Measurements from ENCODE around the gene SHOC2.

The SHOC2 gene

DNA sequence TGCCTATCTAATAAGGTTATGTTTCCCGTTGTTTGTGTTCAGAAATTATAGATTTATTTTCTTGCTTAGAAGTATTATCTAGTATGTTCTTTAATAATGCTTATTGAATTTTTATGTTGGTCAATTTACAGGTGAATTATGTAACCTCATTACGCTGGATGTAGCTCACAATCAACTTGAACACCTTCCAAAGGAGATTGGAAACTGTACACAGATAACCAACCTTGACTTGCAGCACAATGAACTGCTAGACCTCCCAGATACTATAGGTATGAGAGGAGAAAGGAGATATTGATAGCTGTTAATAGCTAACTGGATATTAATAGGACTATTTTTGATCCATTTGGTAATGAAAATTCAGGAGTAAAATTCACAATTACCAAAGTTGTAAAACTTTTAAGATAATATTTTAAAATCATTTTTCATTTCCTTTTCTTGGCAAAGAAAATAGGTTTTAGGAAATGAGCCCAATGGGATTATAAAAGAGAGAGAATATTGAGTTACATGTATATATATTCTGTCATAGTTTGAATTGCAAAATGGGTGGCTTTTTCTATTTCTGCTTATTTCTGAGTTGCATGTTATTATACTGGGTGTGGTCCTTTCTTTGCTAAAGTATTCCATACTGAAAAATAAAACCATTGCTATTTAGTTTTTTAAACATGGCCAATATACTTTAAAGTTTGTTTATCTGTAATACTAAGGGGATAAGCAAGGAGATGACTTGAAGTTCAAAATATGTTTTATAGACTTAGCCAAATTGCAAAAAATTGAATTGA, 66.3 kb downstream of the SHOC2 start:
- no peak for DNase-seq

DNA sequence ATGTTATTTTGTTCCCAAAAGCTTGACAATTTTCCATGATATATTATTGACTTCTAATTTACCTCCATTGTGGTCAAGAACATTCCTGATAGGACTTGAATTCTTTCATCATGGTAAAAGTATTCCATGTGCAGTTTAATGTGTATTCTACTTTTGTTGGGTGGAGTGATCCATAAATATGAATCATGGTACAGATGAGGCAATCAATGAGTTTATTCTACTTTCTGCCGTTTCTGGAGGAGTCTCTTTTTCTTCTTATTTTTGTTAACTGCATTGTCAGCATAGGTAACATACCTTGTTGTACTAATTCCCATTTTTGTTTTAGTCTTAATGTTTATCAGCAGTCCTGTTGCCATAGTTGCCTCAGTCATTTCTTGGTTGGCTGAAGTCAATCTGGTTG, 69.6 kb downstream of the SHOC2 start:
- DNase-seq: no peak

DNA sequence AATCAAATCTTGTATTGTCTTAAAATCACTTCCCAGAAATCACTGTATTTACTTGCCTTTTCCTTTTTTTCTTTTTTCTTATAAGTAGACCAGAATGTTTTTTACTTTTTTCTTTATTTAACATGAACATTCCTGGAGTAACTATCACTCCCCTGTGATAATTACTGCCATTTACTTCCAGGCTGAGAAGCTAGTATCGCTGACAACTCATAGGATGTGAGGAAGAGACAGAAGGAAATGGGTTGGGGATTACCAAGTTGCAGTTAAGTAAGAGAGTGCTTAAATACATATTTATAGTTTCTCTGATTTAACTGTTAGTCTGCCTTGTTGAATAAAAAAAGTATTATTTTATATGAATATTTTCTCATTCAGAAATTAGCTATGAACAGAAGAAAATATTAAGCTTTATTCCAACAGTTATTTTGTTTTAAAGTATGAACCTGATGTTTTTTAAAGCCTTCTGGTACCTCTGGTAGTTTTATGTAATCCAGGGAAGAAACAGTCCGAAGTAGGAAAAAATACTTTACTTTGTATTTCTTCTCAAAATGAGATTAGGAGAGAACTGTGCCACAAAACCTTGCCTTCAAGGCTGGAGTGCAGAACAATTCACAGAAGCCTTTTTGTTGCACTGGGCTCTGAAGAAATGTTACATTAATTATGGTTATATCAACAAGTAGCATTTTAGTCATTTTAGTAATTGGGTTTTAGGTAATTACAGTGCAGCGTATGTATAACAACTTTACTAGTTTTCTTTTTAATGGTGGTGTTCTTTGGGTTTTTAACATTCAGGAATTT, 72.8 kb downstream of the SHOC2 start:
- DNase-seq: no peak

DNA sequence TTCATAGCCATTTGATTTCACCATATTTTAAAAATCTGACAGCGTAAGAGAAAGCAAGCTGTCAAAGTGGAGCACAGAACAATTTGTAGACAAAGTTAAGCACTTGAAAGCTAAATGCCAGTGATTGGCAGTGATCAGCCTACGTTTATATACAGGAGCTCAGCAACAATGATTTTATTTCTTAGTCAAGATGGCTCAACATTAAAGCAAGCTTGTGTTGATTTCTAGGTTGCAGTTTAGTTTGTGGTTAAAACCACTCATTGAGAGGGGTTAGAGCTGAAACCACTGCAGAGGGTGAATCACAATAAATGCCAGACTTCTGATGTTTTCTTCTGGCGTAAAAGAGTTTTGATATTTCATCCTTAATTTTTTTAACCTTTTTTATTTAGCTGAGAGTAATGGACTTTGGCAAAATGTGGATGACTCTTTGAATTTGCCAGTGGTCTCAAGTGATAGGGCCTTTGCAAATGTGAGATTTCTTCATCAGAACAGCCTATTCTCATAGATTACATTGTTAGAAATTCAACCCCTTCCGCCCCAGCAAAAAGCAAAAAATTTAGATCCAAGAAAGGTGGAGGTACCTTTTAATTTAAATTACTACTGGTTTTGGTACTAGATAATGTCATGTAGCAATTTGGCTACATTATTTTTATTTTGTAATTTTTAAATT, 73.8 kb downstream of the SHOC2 start:
- no peak for DNase-seq

DNA sequence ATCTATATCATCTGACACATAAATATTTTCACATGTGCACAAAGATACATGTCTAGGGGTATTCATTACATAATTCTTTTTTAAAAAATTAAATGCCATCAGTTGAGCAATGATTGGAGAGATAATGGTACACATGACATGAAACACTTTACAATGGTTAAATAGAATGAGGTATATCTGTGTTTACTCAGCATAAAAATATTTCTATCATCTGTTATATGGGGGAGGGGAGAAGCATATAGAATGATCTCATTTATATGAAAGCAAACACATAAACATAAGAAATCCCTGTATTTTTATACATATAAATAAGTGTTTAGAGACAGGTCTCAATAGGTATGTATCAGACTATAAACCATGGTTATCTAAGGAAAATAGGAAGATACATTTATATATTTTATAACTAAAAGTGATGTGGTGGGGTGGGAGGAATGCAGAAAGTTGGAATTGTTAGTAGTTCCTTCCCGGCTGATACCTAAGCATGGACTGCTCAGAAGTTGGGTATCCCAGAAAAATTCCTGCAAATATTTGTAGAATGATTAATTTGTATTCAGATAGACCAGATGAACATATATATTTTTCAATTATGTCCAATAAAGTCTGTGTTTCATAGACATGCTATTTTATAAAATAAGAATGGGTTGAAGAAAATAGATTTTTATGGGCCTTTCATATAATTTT, 75.1 kb downstream of the SHOC2 start:
- no peak for DNase-seq

DNA sequence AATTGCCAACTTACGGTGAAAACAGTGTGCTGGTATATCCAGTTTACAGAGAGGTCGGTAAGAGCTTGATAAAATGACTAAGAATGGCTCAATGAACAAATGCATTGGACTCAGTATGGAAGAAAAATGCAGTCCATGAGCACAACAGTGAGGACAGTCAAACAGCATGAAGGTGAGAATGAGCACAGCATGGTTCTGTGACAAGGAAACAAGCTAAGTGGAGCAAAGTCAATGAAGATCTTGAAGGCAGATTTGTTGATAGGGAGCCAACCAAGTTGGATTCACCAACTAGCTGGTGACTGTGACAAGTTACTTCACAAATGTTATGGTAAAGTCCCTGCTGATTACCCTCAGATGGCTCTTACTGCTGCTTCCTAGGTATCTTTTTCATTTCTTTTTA, 75.9 kb downstream of the SHOC2 start:
- DNase-seq: no peak

DNA sequence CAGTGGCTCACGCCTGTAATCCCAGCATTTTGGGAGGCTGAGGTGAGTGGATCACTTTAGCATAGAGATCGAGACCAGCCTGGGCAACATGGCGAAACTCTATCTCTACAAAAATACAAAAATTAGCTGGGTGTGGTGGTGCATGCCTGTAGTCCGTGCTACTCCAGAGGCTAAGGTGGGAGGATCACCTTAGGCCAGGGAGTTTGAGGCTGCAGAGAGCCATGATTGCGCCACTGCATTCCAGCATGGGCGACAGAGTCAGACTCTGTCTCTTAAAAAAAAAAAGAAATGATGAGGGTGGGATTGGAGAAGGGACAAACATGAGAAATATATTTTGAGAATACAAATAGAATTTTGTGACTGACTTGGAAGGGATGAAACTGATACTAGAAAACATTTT, 76.9 kb downstream of the SHOC2 start:
- no peak for DNase-seq

DNA sequence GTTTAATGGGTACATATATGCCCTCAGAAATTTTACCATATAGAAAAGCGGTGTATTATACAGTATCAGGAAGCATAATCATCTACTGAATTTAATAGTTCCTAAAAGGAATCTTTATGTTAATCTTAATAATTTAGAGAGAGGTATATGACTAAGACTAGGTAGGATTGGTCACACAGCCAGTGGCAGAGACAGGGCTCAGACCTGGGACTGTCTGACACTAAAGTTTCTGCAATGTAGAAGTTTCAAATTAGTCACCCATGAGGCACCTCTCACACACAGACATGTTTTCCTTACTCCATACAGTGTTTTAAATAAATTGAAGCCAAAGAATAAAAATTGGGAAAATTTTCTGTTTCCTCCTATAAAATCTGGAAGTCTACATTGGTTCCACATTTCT, 84.6 kb downstream of the SHOC2 start:
- DNase-seq: no peak

DNA sequence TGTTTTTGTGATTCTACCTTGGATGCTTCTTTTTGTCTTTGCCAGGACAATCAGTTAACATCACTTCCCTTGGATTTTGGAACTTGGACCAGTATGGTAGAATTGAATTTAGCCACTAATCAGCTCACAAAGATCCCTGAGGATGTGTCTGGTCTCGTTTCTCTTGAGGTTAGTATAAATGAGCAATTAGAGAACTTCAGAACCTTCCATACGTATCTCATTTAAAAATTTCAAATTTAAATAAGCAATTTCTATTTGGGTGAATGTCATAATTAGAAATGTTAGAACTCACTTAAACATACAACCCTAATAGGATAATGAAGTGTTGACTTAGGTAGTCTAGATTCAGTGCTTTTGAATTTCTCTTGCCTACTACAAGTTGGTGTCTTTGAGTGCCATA, 88.1 kb downstream of the SHOC2 start:
- DNase-seq: no peak

DNA sequence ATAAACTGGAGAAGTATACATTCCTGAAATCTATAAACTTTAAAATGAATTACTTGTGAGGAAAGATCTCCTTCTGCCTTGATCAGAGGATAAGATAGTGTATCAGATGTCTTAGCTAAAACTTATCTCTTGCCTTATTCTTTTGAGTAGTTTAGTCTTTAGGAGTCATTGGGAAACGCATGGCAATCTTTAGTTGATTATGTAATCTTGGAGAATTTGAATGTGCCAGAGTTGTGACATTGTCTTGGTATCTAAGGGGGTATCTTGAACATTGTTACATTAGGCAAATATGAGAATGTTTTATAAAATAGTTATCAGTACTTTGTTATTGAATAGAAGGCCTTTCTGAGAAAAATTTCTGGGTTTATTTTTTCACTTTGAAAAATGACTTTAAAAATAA, 95.8 kb downstream of the SHOC2 start:
- no peak for DNase-seq

DNA sequence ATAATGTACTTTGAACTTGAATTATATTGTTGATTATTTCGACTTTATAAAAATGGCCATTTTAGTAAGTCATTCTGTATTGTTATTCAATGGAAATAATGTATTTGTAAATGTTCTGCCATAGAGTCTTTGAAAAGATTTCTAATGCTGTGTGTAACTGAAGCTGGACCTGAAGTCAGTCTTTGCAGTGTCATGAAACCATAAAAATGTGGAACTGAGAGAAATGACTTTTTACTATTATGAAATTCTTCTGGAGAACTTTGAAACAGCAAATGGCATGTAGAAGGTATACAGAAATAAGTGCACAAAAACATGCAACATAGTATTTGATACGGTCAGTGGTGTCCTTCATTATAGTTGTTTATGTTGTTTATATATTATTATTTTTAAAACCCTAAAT, 97.7 kb downstream of the SHOC2 start:
- no peak for DNase-seq

DNA sequence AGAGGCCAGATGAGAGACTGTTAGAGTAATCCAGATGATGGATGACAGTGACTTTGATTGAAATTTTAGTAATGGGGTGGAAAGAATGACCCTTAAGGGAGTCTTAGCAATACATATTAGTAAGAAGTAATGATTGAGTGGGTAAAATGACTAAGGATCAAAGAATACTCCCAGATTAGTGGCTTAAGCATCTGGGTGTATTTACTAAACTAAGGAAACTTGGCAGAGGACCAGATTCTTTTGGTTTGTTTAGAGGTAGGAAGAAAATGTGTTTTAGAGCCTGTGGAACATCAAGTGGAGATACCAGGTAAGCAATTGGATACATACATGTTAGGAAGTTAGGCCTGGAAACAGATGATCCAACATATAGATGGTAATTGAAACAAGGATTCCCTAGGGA, 98.6 kb downstream of the SHOC2 start:
- no peak for DNase-seq

DNA sequence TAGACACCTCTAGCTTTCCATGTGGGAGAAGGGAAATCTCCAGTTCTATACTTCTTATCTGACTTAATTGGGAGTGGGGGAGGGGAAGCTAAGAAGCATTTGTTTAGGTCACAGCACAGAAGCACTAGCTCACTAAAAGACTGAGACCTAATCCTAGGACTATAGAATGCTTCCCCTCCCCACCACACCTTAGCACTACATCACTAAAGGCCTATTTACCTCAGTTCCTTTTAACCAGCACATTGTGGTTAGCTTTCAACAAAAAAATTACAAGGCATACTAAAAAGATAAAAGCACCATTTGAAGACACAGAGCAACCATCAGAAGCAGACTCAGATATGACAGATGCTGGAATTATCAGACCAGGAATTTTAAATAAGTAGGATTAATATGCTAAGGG, 103.7 kb downstream of the SHOC2 start:
- DNase-seq: no peak

DNA sequence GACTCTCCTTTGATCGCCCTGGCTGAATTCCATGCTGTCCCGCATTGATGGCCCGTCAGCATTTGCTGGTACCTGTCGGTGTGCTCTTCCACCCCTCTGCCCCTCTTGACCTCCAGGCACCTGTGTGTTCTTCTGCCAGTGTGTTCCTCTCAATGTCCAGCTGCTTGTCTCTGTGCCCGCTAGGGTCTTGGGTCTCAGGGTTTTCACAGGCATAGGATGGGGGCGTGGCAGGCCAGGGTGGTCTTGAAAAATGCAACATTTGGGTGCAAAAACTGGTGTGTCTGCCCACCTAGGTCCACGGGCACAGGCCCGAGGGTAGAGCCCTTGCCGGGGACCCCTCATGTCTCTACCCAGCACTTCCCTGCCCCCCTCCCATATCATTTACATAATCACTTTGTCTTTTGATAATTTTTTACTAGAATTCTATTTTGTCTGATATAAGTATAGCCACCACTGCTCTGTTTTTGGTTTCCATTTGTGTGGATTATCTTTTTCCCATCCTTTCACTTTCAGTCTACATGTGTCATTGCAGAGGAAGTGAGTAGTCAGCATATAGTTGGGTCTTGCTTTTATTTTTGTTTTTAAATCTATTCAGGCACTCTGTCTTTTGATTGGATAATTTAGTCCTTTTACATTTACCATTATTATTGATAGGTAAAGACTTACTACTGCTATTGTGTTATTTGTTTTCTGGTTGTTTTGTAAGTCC, 110.8 kb downstream of the SHOC2 start:
- no peak for DNase-seq

DNA sequence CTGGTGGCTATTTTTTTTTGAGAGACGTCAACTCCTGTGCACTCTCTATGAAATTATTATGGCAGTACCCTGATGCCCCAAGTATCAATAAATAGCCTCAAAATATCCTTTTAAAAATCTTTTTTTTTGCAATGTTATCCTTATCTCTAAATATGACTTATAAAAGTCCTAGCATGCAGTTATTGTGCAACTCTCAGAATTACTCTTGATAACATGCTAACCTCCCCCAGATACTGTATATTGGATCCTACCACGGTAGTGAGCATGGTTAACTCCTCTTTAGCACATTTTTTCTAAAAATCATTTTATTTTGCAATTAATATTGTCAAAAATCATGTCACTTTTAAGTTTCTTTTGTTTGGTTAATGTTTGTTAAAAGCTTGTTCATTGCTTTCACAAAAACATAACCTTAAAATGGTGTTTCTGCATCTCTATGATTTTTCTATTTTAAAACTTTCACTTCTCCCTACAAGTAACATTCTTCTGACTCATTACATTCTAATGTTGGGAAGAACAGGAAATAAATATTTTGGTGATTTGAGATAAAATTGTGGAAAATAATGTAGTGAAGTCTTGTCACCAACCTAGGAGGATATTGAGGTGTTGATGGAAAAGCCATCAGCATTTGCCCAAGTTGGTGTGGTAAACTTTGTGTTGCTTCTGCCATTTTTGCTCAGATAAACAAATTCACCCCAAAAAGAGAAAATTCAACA, 115.3 kb downstream of the SHOC2 start:
- DNase-seq: no peak

DNA sequence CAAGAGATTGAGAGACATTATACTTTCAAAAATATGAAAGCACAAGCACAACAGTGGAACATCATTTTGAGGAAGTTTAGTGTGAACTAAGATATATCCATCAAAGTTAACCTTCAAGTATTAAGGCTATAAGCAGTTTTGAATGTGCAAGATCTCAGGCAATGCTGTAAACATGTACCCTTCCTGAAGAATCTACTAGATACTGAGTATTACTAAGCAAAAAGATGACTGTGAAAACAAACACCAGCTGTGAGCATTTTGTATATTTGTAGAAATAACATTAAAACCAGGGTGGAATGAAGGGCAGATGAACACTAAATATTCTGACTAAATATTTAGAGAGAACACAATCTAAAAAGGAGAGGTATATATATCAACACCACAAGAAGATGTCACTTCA, 116.1 kb downstream of the SHOC2 start:
- DNase-seq: no peak

DNA sequence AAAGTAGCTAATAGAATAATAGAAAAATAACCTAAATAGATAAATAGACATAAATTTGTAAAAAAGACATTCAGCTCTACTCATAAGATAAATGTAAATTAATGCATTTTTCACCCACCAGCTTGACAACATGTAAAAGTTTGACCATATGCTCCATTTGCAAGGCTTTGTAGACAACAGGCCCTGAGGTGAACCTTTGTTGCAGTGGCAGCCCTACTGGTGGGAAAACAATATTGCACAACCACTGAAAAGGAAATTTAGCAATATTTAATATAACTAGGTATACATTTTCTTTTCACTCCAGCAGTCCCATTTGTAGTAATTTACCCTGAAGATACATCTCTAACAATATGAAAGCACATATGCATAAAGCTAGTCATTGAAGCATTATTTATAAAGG, 118.5 kb downstream of the SHOC2 start:
- no peak for DNase-seq

DNA sequence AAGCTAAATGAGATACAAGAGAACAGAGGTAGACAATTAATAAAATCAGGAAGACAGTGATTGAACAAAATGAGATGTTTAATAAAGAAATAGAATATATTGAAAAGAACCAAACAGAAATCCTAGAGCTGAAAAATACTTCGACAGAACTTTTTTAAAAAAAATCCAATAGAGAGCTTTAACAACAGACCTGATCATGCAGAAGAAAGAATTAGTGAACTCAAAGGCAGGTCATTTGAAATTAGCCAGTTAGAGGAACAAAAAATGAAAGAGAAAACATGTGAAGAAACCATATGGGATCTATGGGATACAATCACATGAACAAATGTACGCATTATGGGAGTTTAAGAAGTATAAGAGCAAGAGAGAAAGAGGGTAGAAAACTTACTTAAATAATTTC, 120.1 kb downstream of the SHOC2 start:
- no peak for DNase-seq

DNA sequence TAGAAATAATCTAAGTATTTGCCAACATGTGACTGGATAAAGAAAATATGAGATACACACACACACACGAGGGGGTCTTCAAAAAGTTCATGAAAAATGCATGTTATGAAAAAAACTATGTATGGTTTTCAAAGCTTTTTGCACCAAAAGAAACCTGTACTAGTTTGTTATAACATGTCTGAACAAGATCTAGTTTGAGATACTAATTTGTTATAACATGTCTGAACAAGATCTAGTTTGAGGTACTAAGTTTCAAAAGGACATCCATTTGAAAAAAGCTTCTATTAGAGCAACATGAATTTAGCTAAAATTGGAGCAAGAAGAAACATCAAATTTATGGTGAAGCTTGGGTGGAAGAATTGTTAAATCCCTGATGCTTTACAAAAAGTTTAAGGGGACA, 137.6 kb downstream of the SHOC2 start:
- DNase-seq: no peak

All from activated naive CD4-positive, alpha-beta T cell (primary cell).